Osteoblast (primary cell): ENCODE results near the gene DMKN. TPM values are rescaled to one million over a fixed set of nuclear protein-coding genes. Genes with fewer than 3 reads are reported as not detected.
A peak's percentile ranks its signal among the peaks of the same experiment; 100 is the strongest.

Source experiments
- DNase-seq: peaks from one replicate; pipeline ENCODE4 v3.0.0; 2011; ENCODE audit warnings: low spot score, mixed read lengths; ENCODE audit not compliant: insufficient read length; ENCODE audit errors: missing footprints
- H2AFZ ChIP-seq: 2 replicates; pipeline ENCODE4 v1.6.0; 2011; ENCODE audit warnings: mild to moderate bottlenecking, low read length
- H3K27ac ChIP-seq: 2 replicates; pipeline ENCODE4 v1.5.1; 2011; ENCODE audit warnings: mild to moderate bottlenecking, low read depth, low read length, moderate library complexity
- H3K27me3 ChIP-seq: 2 replicates; pipeline ENCODE4 v1.6.0; 2012; ENCODE audit warnings: mild to moderate bottlenecking, control low read depth, inconsistent platforms, low read length, moderate library complexity; ENCODE audit not compliant: insufficient read depth
- H3K36me3 ChIP-seq: 2 replicates; pipeline ENCODE4 v1.5.1; 2011; ENCODE audit warnings: mild to moderate bottlenecking, low read length, control low read depth, moderate library complexity; ENCODE audit not compliant: insufficient read depth
- H3K4me1 ChIP-seq: 2 replicates; pipeline ENCODE4 v1.5.1; 2011; ENCODE audit warnings: mild to moderate bottlenecking, low read length, control low read depth, moderate library complexity; ENCODE audit not compliant: insufficient read depth
- H3K4me2 ChIP-seq: 2 replicates; pipeline ENCODE4 v1.6.0; 2011; ENCODE audit warnings: mild to moderate bottlenecking, low read length; ENCODE audit not compliant: insufficient read depth
- H3K4me3 ChIP-seq: fragments of 200-600 bp; sonication (generic); 3 replicates; pipeline ENCODE4 v1.5.1; 2012; ENCODE audit warnings: mild to moderate bottlenecking, low read length, inconsistent platforms; ENCODE audit not compliant: insufficient read depth
- H3K79me2 ChIP-seq: 2 replicates; pipeline ENCODE4 v1.6.0; 2012; ENCODE audit warnings: mild to moderate bottlenecking, low read length, control low read depth, inconsistent platforms; ENCODE audit not compliant: insufficient read depth
- H3K9me3 ChIP-seq: 2 replicates; pipeline ENCODE4 v1.5.1; 2011; ENCODE audit warnings: low read depth, low read length, control low read depth
- H4K20me1 ChIP-seq: 2 replicates; pipeline ENCODE4 v1.6.0; 2012; ENCODE audit warnings: mild to moderate bottlenecking, low read length, control low read depth; ENCODE audit not compliant: insufficient read depth
- total RNA-seq: library from RNA; depleted of rRNA; stranded (reverse); fragments of >200 nt; gene quantifications from 2 replicates; pipeline ENCODE4 v1.2.3, GENCODE V29; 2012
- TF ChIP-seq, protein P1 (sequence below): IDR thresholded peaks from 2 replicates; pipeline ENCODE4 v1.5.1; 2011; ENCODE audit warnings: mild to moderate bottlenecking, low read depth, low read length, moderate library complexity; ENCODE audit errors: extremely low read depth

The DMKN gene
- total RNA-seq, 1 donor: 24.2 TPM

DNA sequence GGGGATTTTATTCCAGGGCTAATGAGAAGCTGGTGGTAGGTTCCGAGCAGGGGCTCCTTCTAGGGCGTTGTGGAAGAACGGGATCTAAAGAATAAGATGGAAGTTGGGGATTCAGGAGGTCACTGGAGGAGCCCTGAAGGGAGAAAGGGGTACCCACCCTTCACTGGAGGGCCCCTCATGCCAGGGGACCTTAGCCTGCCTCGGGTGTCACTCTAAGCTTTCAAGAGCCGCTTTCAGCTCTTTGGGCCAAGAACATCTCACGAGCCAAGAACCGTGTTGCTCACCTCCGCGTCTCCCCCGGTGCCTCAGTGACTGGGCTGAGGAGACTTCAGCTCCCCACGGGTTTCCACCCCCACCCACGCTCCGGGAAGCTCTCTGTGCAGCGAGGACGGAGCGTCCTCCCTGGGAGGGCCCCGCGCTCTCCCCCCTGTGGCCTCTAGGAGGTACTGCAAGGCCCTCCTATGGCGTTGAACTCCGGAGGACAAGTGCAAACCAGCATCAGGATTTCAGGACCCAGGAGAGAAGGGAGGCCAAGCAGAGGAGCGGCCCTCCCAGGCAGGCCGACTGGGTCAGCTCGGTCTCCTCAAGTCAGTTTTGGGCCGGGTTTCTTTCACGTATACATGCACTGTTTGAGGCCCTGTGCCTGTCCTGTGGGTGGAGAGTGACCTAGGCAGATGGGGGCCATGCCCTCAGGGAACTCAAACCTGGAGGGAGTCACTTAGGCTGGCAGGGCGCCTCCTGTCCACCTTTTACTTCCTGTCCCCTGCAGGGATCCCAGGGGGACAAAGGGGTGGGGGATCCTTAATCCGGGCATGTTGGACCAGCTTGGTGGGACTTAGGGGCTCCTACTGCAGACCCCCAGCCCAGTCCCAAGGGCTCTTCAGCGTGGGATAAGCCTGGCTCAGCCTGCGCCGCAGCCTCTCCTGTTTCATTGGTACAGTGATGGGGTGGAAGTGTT lies 18.1 kb downstream of the DMKN start:
- no peaks in the 10 kb centered on the region for H3K9me3 ChIP-seq
- no peak overlapping the region for H3K27ac ChIP-seq
- H3K79me2 ChIP-seq: no peaks in the 10 kb centered on the region
- H2AFZ ChIP-seq: peak overlapping the region; percentile 25
- H4K20me1 ChIP-seq: no peaks in the 10 kb centered on the region
- H3K27me3 ChIP-seq: peaks cover 17% of the 10 kb centered on the region
- no peaks in the 10 kb centered on the region for H3K4me1 ChIP-seq
- no peaks in the 10 kb centered on the region for H3K36me3 ChIP-seq
- peak; percentile 99 for DNase-seq
- H3K4me2 ChIP-seq: peak overlapping the region; percentile 60
- TF ChIP-seq, protein P1, sequence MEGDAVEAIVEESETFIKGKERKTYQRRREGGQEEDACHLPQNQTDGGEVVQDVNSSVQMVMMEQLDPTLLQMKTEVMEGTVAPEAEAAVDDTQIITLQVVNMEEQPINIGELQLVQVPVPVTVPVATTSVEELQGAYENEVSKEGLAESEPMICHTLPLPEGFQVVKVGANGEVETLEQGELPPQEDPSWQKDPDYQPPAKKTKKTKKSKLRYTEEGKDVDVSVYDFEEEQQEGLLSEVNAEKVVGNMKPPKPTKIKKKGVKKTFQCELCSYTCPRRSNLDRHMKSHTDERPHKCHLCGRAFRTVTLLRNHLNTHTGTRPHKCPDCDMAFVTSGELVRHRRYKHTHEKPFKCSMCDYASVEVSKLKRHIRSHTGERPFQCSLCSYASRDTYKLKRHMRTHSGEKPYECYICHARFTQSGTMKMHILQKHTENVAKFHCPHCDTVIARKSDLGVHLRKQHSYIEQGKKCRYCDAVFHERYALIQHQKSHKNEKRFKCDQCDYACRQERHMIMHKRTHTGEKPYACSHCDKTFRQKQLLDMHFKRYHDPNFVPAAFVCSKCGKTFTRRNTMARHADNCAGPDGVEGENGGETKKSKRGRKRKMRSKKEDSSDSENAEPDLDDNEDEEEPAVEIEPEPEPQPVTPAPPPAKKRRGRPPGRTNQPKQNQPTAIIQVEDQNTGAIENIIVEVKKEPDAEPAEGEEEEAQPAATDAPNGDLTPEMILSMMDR: peak; percentile 89
- H3K4me3 ChIP-seq: peak overlapping the region; percentile 19

- Histone ChIP-seq H2AFZ (no peak overlapping the region), H3K36me3 (no peaks in the 10 kb centered on the region), H3K4me2 (no peak overlapping the region), H3K27me3 (peaks cover 17% of the 10 kb centered on the region), H3K27ac (no peak overlapping the region), H3K79me2 (no peaks in the 10 kb centered on the region), H3K4me3 (no peak overlapping the region), H3K4me1 (no peaks in the 10 kb centered on the region), H4K20me1 (no peaks in the 10 kb centered on the region), H3K9me3 (no peaks in the 10 kb centered on the region)
- TF ChIP-seq, protein P1: no peak
- no peak for DNase-seq
Measured at GRCh38 chr19:35493971-35494370, 19.5 kb downstream of the DMKN start.

DNA sequence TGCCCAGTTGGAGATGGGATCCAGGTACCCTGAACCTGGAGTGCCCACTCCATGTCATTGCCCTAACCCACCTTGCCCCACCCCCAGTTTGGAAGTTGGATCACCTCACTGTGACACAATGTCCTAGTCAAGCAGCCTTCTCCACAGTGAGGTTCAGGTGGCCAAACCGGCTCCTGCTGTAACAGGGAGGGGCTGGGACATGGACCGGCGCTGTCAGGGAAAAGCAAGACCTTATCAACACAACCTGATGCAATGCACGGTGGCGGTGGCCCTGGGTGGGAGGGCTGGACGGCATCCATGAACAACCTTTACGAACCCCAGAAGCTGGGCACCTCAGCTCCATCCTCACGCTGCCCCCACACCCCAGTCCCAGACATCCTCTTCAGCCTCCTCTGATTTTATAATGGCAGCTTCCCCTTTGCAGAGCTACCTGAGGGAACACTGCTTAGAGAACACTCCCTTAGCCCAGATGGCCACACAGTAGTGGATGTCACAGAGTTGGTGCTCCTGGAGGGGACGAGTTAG lies 21.6 kb downstream of the DMKN start:
- Histone ChIP-seq H3K36me3 (no peaks in the 10 kb centered on the region), H3K79me2 (no peaks in the 10 kb centered on the region), H3K4me1 (no peaks in the 10 kb centered on the region), H3K4me3 (no peak overlapping the region), H4K20me1 (no peaks in the 10 kb centered on the region), H3K4me2 (no peak overlapping the region), H3K27ac (no peak overlapping the region), H3K9me3 (no peaks in the 10 kb centered on the region), H3K27me3 (peaks cover 17% of the 10 kb centered on the region), H2AFZ (no peak overlapping the region)
- DNase-seq: peak; percentile 58
- TF ChIP-seq, protein P1: no peak

- Histone ChIP-seq H3K4me1 (no peaks in the 10 kb centered on the region), H3K4me2 (no peak within 1 kb of the TSS), H3K27me3 (peaks cover 17% of the 10 kb centered on the region), H3K4me3 (no peak within 1 kb of the TSS), H2AFZ (no peak within 1 kb of the TSS), H3K27ac (no peak within 1 kb of the TSS), H3K9me3 (no peaks in the 10 kb centered on the region), H3K79me2 (no peaks in the 10 kb centered on the region), H3K36me3 (no peaks in the 10 kb centered on the region), H4K20me1 (no peaks in the 10 kb centered on the region)
- peak; percentile 14 for DNase-seq
- TF ChIP-seq, protein P1: no peak
Measured at GRCh38 chr19:35490364-35490763, 23.1 kb downstream of the DMKN start, which contains the start of gene KRTDAP. KRTDAP (minus strand) TSS chr19:35490464; CDS start chr19:35490442, 22 bp downstream.
